Neural crest cell (in vitro differentiated cells): ENCODE results near the gene PTX4. TPM values are rescaled to one million over a fixed set of nuclear protein-coding genes. Genes with fewer than 3 reads are reported as not detected.
A peak's percentile ranks its signal among the peaks of the same experiment; 100 is the strongest.

Experiments
- DNase-seq: peaks from one replicate; pipeline ENCODE4 v3.0.0; 2021; ENCODE audit warnings: low read depth, mixed read lengths, low spot score
- H3K27ac Mint-ChIP-seq: one replicate; pipeline ENCODE4 v1.8.0; 2021; ENCODE audit warnings: mild to moderate bottlenecking, mixed read lengths; ENCODE audit not compliant: unreplicated experiment
- H3K27me3 Mint-ChIP-seq: 2 replicates; pipeline ENCODE4 v1.8.0; 2021; ENCODE audit warnings: low read depth, mild to moderate bottlenecking, mixed read lengths
- H3K36me3 Mint-ChIP-seq: 2 replicates; pipeline ENCODE4 v1.8.0; 2021; ENCODE audit warnings: low read depth, mild to moderate bottlenecking, mixed read lengths
- H3K4me1 Mint-ChIP-seq: 2 replicates; pipeline ENCODE4 v1.8.0; 2021; ENCODE audit warnings: mixed read lengths
- H3K4me3 Mint-ChIP-seq: one replicate; pipeline ENCODE4 v1.8.0; 2021; ENCODE audit warnings: mild to moderate bottlenecking, mixed read lengths
- H3K9me3 Mint-ChIP-seq: 2 replicates; pipeline ENCODE4 v1.8.0; 2021; ENCODE audit warnings: mixed read lengths
- total RNA-seq: library from RNA; stranded (reverse); gene quantifications from 2 replicates; pipeline ENCODE4 v1.2.1, GENCODE V29; 2021
- TF ChIP-seq, protein P1 (sequence below): fragments of 200-600 bp; sonication (generic); conservative IDR thresholded peaks from 2 replicates; pipeline ENCODE4 v1.5.0; 2021; ENCODE audit warnings: antibody characterized with exemption, mild to moderate bottlenecking

Gene PTX4
- total RNA-seq, 1 donor from 2014 or later = 0.28 TPM

DNA sequence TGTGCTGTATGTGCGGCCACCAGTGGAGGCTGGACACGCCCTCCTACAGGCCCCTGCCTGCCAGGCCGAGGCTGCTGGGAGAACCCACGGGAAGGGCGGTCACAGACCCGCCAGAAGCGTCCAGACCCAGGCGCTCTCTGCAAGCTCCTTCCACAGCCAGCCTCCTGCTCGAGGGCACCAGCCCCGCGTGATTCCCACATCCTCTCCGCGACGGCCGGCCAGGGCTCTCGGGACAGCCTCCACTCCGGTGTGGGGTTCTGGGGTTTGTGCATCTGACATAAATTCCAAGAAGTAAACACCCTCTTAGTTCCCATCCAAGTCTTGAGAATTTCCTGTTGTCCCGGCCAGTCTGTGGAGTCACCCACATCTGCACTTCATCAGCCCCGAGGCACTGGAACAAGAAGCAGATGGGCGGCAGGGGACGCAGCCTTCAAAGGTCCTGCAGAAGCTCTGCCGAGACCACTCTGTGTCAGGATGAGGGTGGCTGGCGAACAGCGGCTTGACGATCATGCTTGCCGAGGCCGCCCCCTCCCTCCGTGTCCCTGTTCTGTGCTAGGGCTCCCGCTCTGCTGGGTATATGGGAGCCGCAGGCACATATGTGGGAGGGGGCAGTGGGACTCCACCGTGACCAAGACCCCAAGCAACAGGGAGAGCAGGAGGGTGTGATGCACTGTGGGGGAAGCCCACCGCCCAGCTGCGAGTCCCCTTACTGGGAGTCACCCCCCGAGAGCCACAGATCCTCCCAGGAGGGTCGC lies 42.3 kb upstream of the PTX4 start:
- Mint-ChIP-seq H3K27ac (peak overlapping the region; percentile 84), H3K4me1 (peaks cover 9% of the 10 kb centered on the region), H3K27me3 (no peaks in the 10 kb centered on the region), H3K9me3 (no peaks in the 10 kb centered on the region), H3K4me3 (no peak overlapping the region), H3K36me3 (no peaks in the 10 kb centered on the region)
- TF ChIP-seq, protein P1, sequence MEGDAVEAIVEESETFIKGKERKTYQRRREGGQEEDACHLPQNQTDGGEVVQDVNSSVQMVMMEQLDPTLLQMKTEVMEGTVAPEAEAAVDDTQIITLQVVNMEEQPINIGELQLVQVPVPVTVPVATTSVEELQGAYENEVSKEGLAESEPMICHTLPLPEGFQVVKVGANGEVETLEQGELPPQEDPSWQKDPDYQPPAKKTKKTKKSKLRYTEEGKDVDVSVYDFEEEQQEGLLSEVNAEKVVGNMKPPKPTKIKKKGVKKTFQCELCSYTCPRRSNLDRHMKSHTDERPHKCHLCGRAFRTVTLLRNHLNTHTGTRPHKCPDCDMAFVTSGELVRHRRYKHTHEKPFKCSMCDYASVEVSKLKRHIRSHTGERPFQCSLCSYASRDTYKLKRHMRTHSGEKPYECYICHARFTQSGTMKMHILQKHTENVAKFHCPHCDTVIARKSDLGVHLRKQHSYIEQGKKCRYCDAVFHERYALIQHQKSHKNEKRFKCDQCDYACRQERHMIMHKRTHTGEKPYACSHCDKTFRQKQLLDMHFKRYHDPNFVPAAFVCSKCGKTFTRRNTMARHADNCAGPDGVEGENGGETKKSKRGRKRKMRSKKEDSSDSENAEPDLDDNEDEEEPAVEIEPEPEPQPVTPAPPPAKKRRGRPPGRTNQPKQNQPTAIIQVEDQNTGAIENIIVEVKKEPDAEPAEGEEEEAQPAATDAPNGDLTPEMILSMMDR = no peak
- no peak for DNase-seq

DNA sequence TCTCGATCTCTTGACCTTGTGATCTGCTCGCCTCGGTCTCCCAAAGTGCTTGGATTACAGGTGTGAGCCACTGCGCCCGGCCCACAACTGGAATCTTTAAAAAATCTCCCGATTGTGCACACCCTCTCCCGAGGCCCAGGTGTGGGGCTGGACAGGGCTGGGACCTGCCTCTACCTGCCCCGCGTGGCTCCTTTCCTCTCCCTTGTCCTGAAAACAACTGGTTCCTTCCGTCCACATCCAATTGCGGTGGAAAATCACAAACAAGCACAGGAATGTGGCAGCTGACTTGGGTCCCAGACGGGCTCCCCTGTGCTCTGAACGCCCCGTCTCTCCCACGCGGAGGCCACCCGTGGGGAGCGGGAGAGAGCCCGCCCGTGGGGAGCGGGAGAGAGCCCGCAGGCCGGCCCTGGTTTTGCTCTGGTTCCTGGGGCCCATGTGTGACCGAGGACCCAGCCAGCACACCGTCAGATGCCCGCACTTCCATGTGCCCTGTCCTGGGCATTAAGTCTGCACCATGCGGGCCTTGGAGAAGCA lies 41.7 kb upstream of the PTX4 start:
- TF ChIP-seq, protein P1 = no peak
- Mint-ChIP-seq H3K27ac (peak overlapping the region; percentile 43), H3K9me3 (no peaks in the 10 kb centered on the region), H3K4me1 (peaks cover 9% of the 10 kb centered on the region), H3K36me3 (no peaks in the 10 kb centered on the region), H3K27me3 (no peaks in the 10 kb centered on the region), H3K4me3 (no peak overlapping the region)
- no peak for DNase-seq

DNA sequence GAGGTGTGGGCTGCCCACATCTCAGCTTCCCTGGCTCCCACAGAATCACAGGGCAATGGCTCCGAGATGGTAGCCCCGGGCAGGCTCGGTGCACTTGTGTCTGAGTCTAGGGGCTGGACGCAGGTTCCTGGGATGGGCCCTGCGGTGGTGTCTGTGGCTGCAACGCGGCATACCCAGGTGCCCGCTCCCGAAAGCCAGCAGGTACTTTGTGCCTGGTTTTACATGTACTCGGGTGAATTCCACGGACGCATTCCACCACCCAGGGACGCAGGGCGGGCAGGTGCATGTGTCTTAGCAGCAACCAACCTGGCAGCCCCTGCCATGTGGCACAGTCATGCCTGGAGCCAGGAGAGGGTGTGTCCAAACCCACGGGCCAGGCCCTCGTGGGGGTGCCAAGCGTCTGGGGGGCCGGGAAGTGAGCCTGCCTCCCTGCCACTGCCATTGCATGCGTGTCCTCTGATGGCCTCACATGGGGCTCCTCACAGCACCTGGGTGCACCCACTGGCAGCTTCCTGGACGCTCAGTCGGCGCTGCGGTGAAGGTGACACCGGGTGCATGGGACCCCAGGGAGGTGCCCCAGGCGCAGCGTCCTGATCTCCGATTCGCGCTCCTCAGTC lies 40.3 kb upstream of the PTX4 start:
- Mint-ChIP-seq H3K4me1 (peaks cover 9% of the 10 kb centered on the region), H3K9me3 (no peaks in the 10 kb centered on the region), H3K36me3 (no peaks in the 10 kb centered on the region), H3K27me3 (no peaks in the 10 kb centered on the region), H3K4me3 (no peak overlapping the region), H3K27ac (peak overlapping the region; percentile 87)
- TF ChIP-seq, protein P1 = no peak
- no peak for DNase-seq

DNA sequence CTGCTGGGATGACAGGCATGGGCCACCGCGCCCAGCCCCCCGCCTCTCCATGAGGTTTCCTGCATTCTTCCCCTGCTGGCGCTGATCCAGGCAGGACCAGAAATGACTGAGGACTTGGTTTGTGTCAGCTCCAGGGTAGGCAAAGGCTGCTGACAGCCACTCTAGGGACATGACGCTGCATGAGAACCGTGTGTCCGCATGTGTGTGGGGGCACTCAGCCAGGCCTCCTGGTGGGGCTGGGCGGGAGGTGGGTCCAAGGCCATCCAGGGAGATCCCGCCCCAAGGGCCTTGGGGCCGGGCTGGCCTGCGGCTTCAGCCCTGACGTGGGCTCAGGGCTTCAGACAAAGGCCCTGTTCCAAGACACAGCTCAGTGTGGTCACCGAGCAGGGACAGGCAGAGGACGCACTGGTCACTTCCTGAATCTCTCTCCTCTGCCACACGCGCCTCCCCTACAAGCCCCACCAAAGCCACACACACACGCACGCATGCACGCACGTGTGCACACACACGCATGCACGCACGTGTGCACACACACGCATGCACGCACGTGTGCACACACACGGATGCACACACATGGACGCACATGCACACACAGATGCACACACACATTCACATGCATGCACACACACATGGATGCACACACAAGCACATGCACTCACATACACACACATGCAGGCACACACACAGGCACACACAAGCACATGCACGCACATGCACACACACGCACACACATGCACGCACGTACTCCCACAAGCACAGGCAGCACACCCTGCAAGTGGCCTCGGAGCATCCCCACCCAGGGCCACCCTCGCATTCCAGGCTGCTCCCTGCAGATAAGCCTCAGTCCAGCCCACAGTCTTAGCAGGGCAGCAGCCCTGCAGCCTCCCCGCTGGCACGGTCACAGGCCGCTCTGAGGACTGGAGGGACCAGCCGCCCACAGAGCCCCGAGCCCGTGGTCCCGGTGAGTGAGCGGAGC lies 39.4 kb upstream of the PTX4 start:
- no peaks in the 10 kb centered on the region for H3K9me3 Mint-ChIP-seq
- H3K36me3 Mint-ChIP-seq = no peaks in the 10 kb centered on the region
- H3K27ac Mint-ChIP-seq = peak overlapping the region; percentile 75
- peaks cover 9% of the 10 kb centered on the region for H3K4me1 Mint-ChIP-seq
- H3K27me3 Mint-ChIP-seq = no peaks in the 10 kb centered on the region
- DNase-seq = no peak
- H3K4me3 Mint-ChIP-seq = no peak overlapping the region
- TF ChIP-seq, protein P1 = no peak
